H9 (cell line): Measurements from ENCODE around the gene ENOSF1. TPM values are rescaled to one million over a fixed set of nuclear protein-coding genes. Genes with fewer than 3 reads are reported as not detected.

ENCODE experiments used
- DNase-seq: peaks from one replicate; pipeline ENCODE4 v3.0.0-alpha.2; 2017
- H2AFZ ChIP-seq: one replicate; pipeline ENCODE4 v1.6.1; 2013; ENCODE audit warnings: mild to moderate bottlenecking, low read length, control low read depth, moderate library complexity
- H2AK5ac ChIP-seq: 2 replicates; pipeline ENCODE4 v1.6.1; 2013; ENCODE audit warnings: low read length, control low read depth, mixed read lengths; ENCODE audit not compliant: insufficient read length
- H2BK120ac ChIP-seq: one replicate; pipeline ENCODE4 v1.6.1; 2013; ENCODE audit warnings: low read depth, mild to moderate bottlenecking, low read length, control low read depth, inconsistent platforms; ENCODE audit not compliant: poor library complexity, severe bottlenecking
- H2BK12ac ChIP-seq: 2 replicates; pipeline ENCODE4 v1.6.1; 2013; ENCODE audit warnings: low read length, control low read depth, mixed read lengths, low read depth; ENCODE audit not compliant: insufficient read length
- H2BK15ac ChIP-seq: 2 replicates; pipeline ENCODE4 v1.6.1; 2013; ENCODE audit warnings: low read depth, low read length, control low read depth
- H2BK20ac ChIP-seq: one replicate; pipeline ENCODE4 v1.6.1; 2013; ENCODE audit warnings: low read depth, mild to moderate bottlenecking, low read length, control low read depth, inconsistent platforms; ENCODE audit not compliant: poor library complexity, severe bottlenecking
- H2BK5ac ChIP-seq: 2 replicates; pipeline ENCODE4 v1.6.1; 2013; ENCODE audit warnings: low read length, control low read depth, mixed read lengths; ENCODE audit not compliant: insufficient read length
- H3K14ac ChIP-seq: 2 replicates; pipeline ENCODE4 v1.6.1; 2013; ENCODE audit warnings: low read length, control low read depth; ENCODE audit not compliant: insufficient read depth
- H3K18ac ChIP-seq: 2 replicates; pipeline ENCODE4 v1.6.1; 2013; ENCODE audit warnings: low read depth, mild to moderate bottlenecking, mixed read lengths, low read length, control low read depth; ENCODE audit not compliant: insufficient read length
- H3K23ac ChIP-seq: 2 replicates; pipeline ENCODE4 v1.6.1; 2013; ENCODE audit warnings: low read length, control low read depth, mixed read lengths, low read depth; ENCODE audit not compliant: insufficient read length
- H3K23me2 ChIP-seq: 2 replicates; pipeline ENCODE4 v1.6.1; 2013; ENCODE audit warnings: low read depth, mild to moderate bottlenecking, mixed read lengths, low read length, control low read depth; ENCODE audit not compliant: insufficient read length, poor library complexity, severe bottlenecking
- H3K27ac ChIP-seq: 2 replicates; pipeline ENCODE4 v1.5.1; 2013; ENCODE audit warnings: low read length, control low read depth, mixed read lengths, low read depth; ENCODE audit not compliant: insufficient read length
- H3K27me3 ChIP-seq: 2 replicates; pipeline ENCODE4 v1.6.1; 2013; ENCODE audit warnings: low read length, control low read depth, inconsistent platforms; ENCODE audit not compliant: insufficient read depth
- H3K4ac ChIP-seq: 2 replicates; pipeline ENCODE4 v1.6.1; 2013; ENCODE audit warnings: low read depth, mild to moderate bottlenecking, control low read depth, inconsistent platforms, low read length, moderate library complexity
- H3K4me1 ChIP-seq: 2 replicates; pipeline ENCODE4 v1.6.1; 2013; ENCODE audit warnings: low read length, control low read depth, inconsistent platforms; ENCODE audit not compliant: insufficient read depth
- H3K4me2 ChIP-seq: 2 replicates; pipeline ENCODE4 v1.6.1; 2013; ENCODE audit warnings: low read length, control low read depth, mixed read lengths; ENCODE audit not compliant: insufficient read length, insufficient read depth
- H3K56ac ChIP-seq: 2 replicates; pipeline ENCODE4 v1.6.1; 2013; ENCODE audit warnings: low read depth, mild to moderate bottlenecking, mixed read lengths, low read length, control low read depth; ENCODE audit not compliant: insufficient read length
- H3K79me1 ChIP-seq: 2 replicates; pipeline ENCODE4 v1.6.1; 2013; ENCODE audit warnings: low read depth, mild to moderate bottlenecking, moderate library complexity, low read length, control low read depth, inconsistent platforms; ENCODE audit not compliant: insufficient read depth, poor library complexity, severe bottlenecking
- H3K79me2 ChIP-seq: 2 replicates; pipeline ENCODE4 v1.6.1; 2013; ENCODE audit warnings: low read length, control low read depth, inconsistent platforms; ENCODE audit not compliant: insufficient read depth
- H3K9ac ChIP-seq: 2 replicates; pipeline ENCODE4 v1.6.1; 2013; ENCODE audit warnings: low read length, control low read depth, mixed read lengths; ENCODE audit not compliant: insufficient read length; ENCODE audit errors: extremely low read depth
- H3K9me3 ChIP-seq: one replicate; pipeline ENCODE4 v1.6.1; 2013; ENCODE audit warnings: low read depth, low read length, inconsistent platforms; ENCODE audit not compliant: control insufficient read depth
- H3T11ph ChIP-seq: one replicate; pipeline ENCODE4 v1.6.1; 2013; ENCODE audit warnings: mild to moderate bottlenecking, low read length, control low read depth, inconsistent platforms
- H4K20me1 ChIP-seq: one replicate; pipeline ENCODE4 v1.6.1; 2013; ENCODE audit not compliant: control insufficient read depth, insufficient read length, insufficient read depth
- H4K5ac ChIP-seq: 2 replicates; pipeline ENCODE4 v1.6.1; 2013; ENCODE audit warnings: low read depth, mild to moderate bottlenecking, mixed read lengths, low read length, control low read depth; ENCODE audit not compliant: insufficient read length
- H4K8ac ChIP-seq: replicated peaks from 2 replicates; pipeline ENCODE4 v1.6.1; 2013; ENCODE audit warnings: low read length, control low read depth, mixed read lengths, low read depth; ENCODE audit not compliant: insufficient read length
- H4K91ac ChIP-seq: 2 replicates; pipeline ENCODE4 v1.6.1; 2013; ENCODE audit warnings: low read depth, mild to moderate bottlenecking, moderate library complexity, mixed read lengths, low read length, control low read depth; ENCODE audit not compliant: insufficient read length
- H3K27ac Mint-ChIP-seq, 3 experiments: 2 replicates in 2 of 3; 3 replicates in 1 of 3; pipeline ENCODE4 v1.8.0; 2020 to 2021; ENCODE audit warnings: mixed read lengths in 3 of 3, mild to moderate bottlenecking in 1 of 3, moderate library complexity in 1 of 3
- H3K27me3 Mint-ChIP-seq: 2 replicates; pipeline ENCODE4 v1.8.0; 2021; ENCODE audit warnings: low read depth, mild to moderate bottlenecking, moderate library complexity, mixed read lengths
- H3K36me3 Mint-ChIP-seq, 3 experiments: 2 replicates in 2 of 3; 3 replicates in 1 of 3; pipeline ENCODE4 v1.8.0; 2020 to 2021; ENCODE audit warnings: low read depth in 3 of 3, mixed read lengths in 3 of 3; ENCODE audit not compliant: insufficient read depth in 1 of 3
- H3K4me1 Mint-ChIP-seq, 2 experiments: 2 replicates each; pipeline ENCODE4 v1.8.0; 2020; ENCODE audit warnings: mixed read lengths in 2 of 2
- H3K4me3 Mint-ChIP-seq, 2 experiments: 2 replicates in 1 of 2; 3 replicates in 1 of 2; pipeline ENCODE4 v1.8.0; 2020 to 2021; ENCODE audit warnings: mild to moderate bottlenecking in 2 of 2, mixed read lengths in 2 of 2, moderate library complexity in 1 of 2
- H3K9me3 Mint-ChIP-seq, 2 experiments: 2 replicates in 1 of 2; 3 replicates in 1 of 2; pipeline ENCODE4 v1.8.0; 2020; ENCODE audit warnings: mild to moderate bottlenecking in 2 of 2, mixed read lengths in 2 of 2, moderate library complexity in 1 of 2
- CTCF ChIP-seq: fragments of 200-600 bp; sonication (generic); conservative IDR thresholded peaks from 3 replicates; pipeline ENCODE4 v1.8.0; 2021; ENCODE audit warnings: antibody characterized with exemption, mild to moderate bottlenecking
- total RNA-seq: library from RNA; stranded (reverse); gene quantifications from 2 replicates; pipeline ENCODE4 v1.2.1, GENCODE V29; 2021

The ENOSF1 gene
- total RNA-seq, 1 experiment from 2014 or later, result 40.3 TPM

- H2AK5ac ChIP-seq, result no peak overlapping the region
- H3T11ph ChIP-seq, result no peak overlapping the region
- H3K4me1 Mint-ChIP-seq, result no peaks in the 10 kb centered on the region
- H4K91ac ChIP-seq, result no peak overlapping the region
- H3K4me3 Mint-ChIP-seq, result no peak overlapping the region
- H3K36me3 Mint-ChIP-seq, result peaks cover 21 to 55% (median 40%) of the 10 kb centered on the region in 3 experiments
- H3K4me2 ChIP-seq, result no peak overlapping the region
- no peak overlapping the region for H3K18ac ChIP-seq
- TF ChIP-seq CTCF, result no peak
- H3K79me1 ChIP-seq, result no peaks in the 10 kb centered on the region
- no peaks in the 10 kb centered on the region for H3K79me2 ChIP-seq
- H2BK20ac ChIP-seq, result no peak overlapping the region
- no peak overlapping the region for H2BK120ac ChIP-seq
- H4K20me1 ChIP-seq, result no peaks in the 10 kb centered on the region
- no peaks in the 10 kb centered on the region for H3K4me1 ChIP-seq
- no peak overlapping the region for H3K14ac ChIP-seq
- H3K4ac ChIP-seq, result no peak overlapping the region
- no peak overlapping the region for H2BK5ac ChIP-seq
- no peaks in the 10 kb centered on the region for H3K9me3 Mint-ChIP-seq
- H3K27ac Mint-ChIP-seq, result peak overlapping the region in 1 of 3 experiments; percentile 5; a peak in 1 of 7 replicates
- no peaks in the 10 kb centered on the region for H3K23me2 ChIP-seq
- H3K9me3 ChIP-seq, result no peaks in the 10 kb centered on the region
- H3K27me3 ChIP-seq, result no peaks in the 10 kb centered on the region
- H3K56ac ChIP-seq, result no peak overlapping the region
- H2BK15ac ChIP-seq, result no peak overlapping the region
- H3K9ac ChIP-seq, result no peak overlapping the region
- H2BK12ac ChIP-seq, result no peak overlapping the region
- no peak overlapping the region for H2AFZ ChIP-seq
- no peak overlapping the region for H3K23ac ChIP-seq
- no peak overlapping the region for H4K5ac ChIP-seq
- H3K27me3 Mint-ChIP-seq, result no peaks in the 10 kb centered on the region
- DNase-seq, result no peak
- H3K27ac ChIP-seq, result no peak overlapping the region
- H4K8ac ChIP-seq, result no peak overlapping the region
Measured at GRCh38 chr18:731185-731584, 18.8 kb upstream of the ENOSF1 start.
